T-helper 9 cell (primary cell): ENCODE results near the gene PRKRIP1.
A peak's percentile ranks its signal among the peaks of the same experiment; 100 is the strongest.
"Not testable (repeated sequence)": the region's sequence is repeated elsewhere in the genome, so short reads cannot be mapped to it uniquely, and the experiment has no call there.

Experiments used
- DNase-seq: peaks from one replicate; pipeline ENCODE4 v3.0.0-alpha.2; 2020

Gene PRKRIP1

DNA sequence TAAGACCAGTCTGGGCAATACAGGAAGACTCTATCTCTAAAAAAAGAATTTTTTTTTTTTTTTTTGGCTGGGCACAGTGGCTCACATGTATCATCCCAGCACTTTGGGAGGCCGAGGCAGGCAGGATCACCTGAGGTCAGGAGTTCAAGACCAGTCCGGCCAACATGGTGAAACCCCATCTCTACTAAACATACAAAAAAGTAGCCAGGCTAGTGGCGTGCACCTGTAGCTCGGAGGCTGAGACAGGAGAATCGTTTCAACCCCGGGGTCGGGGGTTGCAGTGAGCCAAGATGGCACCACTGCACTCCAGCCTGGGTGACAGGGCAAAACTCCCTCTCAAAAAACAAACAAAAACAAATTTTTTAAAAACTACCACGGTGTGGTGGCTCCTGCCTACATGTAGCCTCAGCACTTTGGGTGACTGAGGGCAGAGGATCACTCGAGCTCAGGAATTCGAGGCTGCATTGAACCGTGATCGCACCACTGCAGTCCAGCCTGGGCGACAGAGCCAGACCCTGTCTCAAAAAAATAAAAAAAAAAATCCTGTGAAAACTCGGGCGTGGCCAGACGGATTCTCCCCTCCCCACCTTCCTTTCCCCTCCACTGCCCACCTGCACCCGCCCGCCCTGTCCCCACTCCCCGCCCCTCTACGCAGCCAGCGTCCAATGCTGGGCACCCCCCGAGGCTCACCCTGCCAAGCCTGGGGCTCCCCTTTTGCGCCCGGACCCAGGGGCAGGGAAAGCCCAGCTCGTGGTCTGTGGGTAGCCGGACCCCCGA, 36.5 kb downstream of the PRKRIP1 start:
- no peak for DNase-seq

- DNase-seq: peak; percentile 89
These were observed 37.3 kb downstream of the PRKRIP1 start, which contains the start of gene ORAI2 for GRCh38 chr7:102433219-102434038. Gene ORAI2, plus strand, starts transcription at chr7:102433575. Its CDS starts 5,382 bp downstream, at chr7:102438957.

DNA sequence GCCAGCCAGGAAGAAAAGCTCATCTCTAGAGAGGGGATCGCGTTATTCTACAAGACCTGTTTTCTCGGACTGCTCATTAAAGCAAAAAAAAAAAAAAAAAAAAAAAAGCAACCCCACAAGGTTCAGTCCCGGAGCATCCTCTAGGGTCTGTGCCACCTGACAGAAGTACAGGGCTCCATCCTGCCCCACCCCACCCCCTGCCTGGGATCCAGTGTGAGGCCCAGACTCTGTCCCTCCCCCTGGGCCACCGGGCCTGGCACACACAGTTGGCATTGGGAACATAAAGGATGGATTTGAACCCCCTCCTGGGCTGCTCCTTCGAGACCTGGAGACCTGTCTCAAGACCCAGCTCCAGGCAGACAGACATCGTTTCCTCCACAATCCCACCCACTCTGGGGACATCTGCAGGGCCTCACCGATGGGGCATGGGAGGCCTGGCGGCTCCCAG, 37.9 kb downstream of the PRKRIP1 start:
- peak; percentile 20 for DNase-seq

- no peak for DNase-seq
These were observed 40.0 kb downstream of the PRKRIP1 start for GRCh38 chr7:102436118-102436517.

DNA sequence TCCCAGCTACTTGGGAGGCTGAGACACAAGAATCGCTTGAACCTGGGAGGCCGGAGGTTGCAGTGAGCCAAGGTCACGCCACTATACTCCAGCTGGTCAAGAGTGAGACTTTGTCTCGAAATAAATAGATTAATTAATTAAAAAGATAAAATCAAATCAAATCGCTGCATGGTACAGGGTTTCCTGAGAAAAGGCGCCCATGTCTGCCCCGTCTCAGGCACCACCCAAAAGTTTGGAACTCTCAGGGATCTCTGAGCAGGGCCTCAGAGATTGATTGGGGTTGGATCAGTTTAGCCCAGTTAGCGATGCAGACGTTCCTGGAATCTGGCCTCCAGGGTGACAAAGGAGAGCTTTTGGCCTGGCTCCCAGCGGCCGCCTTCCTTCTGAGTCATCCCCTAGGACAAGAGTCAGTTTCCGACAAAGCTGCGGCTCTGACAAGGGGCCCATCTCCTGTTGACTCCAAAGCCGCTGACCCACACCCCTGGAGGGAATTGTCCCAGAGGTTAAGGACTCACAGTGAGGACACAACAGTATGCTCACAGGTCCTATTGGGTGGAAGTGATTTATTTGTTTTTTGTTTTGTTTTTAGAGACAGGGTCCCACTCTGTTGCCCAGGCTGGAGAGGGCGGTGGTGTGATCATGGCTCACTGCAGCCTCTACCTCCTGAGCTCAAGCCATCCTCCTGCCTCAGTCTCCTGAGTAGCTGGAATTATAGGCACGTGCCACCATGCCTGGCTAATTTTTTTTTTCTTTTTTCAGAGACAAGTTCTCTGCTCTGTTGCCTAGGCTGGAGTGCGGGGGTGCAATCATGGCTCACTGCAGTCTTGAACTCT, 44.0 kb downstream of the PRKRIP1 start:
- no peak for DNase-seq

- DNase-seq: no peak
These were observed 49.0 kb downstream of the PRKRIP1 start for GRCh38 chr7:102444961-102445673.

DNA sequence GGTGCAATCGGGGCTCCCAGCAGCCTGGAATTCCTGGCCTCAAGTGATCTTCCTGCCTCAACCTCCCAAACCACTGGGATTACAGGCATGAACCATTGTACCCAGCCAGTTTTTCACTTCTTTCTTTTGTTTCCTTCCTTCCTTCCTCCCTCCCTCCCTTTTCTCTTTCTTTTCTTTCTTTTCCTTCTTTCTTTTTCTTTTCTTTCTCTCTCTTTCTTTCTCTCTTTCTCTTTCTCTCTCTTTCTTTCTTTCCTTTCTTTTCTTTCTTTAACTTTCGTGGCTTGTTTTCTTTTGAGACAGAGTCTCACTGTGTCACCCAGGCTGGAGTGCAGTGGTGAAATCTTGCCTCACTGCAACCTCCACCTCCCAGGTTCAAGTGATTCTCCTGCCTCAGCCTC, 49.5 kb downstream of the PRKRIP1 start:
- DNase-seq: no peak

GRCh38 chr7:102446387-102447156, 50.4 kb downstream of the PRKRIP1 start:
- no peak for DNase-seq

GRCh38 chr7:102447311-102447710, 51.1 kb downstream of the PRKRIP1 start:
- DNase-seq: no peak

DNA sequence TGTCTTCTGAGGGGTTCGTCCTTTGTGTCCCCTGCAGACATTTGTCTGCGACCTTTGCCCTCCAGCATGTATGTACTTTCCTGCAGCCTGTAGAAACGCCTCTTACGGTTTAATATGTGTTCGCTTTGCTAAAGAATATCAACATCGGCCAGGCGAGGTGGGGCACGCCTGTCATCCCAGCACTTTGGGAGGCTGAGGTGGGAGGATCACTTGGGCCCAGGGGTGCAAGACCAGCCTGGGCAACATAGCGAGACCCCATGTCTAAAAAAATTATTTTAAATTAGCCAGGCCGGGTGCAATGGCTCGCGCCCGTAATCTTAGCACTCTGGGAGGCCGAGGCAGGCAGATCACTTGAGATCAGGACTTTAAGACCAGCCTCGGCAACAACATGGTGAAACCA, 53.0 kb downstream of the PRKRIP1 start:
- DNase-seq: no peak

DNA sequence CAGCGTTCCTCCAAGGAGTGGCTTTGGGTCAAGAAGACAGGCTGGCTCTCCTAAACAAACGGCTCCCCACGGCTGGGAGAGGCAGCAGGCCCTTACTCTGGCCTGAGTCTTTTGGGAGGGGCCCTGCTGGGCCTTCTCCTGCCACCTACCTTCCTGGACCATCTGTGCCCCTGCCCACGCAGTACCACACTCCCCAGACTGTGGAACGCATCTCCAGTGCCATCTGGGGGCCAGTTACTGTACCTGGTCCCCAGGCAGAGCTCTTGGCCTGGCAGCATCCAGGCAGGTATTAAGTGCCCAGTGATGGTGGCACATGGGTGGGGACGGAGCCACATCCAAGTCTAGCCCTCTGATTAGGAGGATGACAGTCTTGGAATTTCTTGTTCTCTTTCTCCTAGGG, 54.1 kb downstream of the PRKRIP1 start:
- DNase-seq: peak; percentile 33

DNA sequence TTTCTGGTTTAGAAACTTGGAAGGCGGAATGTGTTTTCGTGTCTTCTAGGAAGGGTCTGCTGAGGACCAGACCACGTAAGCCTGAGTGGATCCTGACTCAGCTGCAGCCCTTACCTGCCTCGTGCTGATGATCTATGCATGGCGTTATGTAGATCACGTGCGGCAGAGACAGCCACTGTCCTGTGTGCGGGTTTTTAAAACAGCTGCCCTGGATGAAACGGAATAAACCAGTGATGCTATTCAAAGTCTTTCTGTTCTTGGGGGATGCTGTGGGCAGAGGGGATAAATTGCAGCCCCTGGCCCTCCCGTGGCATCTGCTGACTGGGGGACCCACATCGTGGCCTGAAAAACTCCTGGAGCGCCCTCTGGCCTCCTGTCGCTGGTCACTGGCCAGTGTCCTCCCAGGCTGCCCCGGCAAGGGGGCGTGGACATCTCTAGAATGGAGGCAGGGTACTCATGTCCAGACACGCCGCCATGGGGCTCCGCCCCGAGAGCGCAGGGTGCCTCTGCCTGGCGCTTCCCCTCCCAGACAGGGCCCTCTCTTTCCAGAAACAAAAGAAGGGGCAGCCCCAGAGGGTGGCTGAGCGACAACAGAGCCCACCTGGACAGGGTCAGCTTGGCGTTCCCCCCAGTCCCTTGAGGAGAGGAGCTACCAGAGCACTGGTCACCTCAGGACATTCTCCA, 55.4 kb downstream of the PRKRIP1 start:
- no peak for DNase-seq

GRCh38 chr7:102452451-102452850, 56.3 kb downstream of the PRKRIP1 start:
- DNase-seq: no peak

- DNase-seq: no peak
These were observed 57.2 kb downstream of the PRKRIP1 start for GRCh38 chr7:102453319-102453718.

- no peak for DNase-seq
These were observed 58.3 kb downstream of the PRKRIP1 start for GRCh38 chr7:102454468-102454867.

DNA sequence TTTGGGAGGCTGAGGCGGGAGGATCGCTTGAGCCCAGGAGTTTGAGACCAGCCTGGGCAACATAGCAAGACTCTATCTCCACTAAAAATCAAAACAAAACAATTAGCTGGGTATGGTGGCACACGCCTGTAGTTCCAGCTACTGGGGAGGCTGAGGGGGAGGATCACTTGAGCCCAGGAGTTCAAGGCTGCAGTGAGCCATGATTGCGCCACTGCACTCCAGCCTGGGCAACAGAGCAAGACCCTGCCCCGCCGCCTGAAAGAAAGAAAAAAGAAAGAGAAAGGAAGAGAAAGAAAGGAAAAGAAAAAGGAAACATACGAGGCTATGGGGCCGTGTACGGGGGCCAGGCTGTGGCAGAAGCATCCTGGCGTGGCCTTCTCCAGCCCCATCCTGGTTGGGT, 58.8 kb downstream of the PRKRIP1 start:
- DNase-seq: not testable (repeated sequence)

DNA sequence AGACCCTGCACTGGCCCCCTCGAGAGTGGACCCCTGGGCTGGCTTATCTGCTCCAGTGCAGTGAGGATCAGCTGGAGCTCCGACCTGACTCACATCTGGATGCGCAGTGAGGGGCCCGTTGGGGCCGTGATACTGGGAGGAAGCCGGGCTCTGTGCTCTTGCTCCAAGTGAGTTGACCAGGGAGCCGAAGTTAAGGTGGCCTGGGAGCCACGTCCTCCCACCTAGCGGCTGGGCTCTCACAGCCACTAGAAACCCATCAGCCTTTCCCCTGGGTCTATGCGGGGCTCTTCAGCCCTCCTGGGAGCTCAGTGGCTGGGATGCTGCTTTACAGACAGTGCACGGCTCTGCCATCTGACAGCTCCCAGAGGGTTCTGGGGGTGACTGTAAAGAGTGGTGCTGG, 59.4 kb downstream of the PRKRIP1 start:
- DNase-seq: no peak

DNA sequence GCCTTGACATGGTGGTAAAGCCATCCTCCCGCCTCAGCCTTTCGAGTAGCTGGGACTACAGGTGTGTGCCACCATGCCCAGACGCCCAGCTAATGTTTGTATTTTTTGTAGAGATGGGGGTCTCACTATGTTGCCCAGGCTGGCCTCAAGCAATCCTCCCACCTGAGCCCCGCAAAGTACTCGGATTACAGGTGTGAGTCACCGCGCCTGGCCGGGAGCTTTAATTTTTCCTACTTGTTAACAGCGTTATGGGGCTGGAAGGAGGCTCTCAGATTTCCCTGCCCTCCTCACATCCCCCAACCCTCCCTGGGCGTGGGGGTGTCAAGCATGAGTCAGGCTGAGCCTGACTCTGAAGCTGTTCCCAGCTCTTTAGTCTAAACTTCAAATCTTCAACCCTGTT, 60.2 kb downstream of the PRKRIP1 start:
- DNase-seq: no peak

- DNase-seq: no peak
These were observed 61.3 kb downstream of the PRKRIP1 start for GRCh38 chr7:102457352-102457924.

GRCh38 chr7:102459221-102459844, 63.2 kb downstream of the PRKRIP1 start:
- DNase-seq: no peak
